ENCODE data around the gene ALDH18A1. TPM values are rescaled to one million over a fixed set of nuclear protein-coding genes. Genes with fewer than 3 reads are reported as not detected.

The ALDH18A1 gene
- polyA plus RNA-seq, 1 donor from 2014 or later, result 45.7 TPM

DNA sequence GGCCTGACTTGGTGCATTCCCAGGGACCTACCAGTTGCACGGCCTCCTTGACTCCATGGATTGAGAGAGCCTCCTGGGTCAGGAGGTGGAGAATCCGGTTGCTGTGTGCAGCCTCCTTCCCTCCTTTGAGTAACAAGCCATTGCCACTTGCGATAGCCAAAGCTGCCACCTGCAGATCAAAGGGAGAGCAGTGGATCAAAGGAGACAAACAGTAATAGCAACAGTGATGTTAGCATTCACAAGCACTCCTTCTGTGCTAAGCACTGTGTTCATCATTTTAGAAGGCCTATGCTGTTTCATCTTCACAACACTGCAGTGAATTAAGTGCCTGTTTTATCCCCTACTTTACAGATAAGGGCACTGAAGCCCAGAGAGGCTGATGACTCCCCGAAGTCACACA is 40.1 kb downstream of the ALDH18A1 start:
- H3K27me3 ChIP-seq (ENCODE audit: insufficient read depth, low read depth, low read length), result no peaks in the 10 kb centered on the region
- H3F3A ChIP-seq (ENCODE audit: insufficient read depth, low read length, poor library complexity, severe bottlenecking), result no peaks in the 10 kb centered on the region
- no peaks in the 10 kb centered on the region for H3K9me2 ChIP-seq (ENCODE audit: insufficient read depth, low read length)
- no peak overlapping the region for H2AFZ ChIP-seq (ENCODE audit: low read depth, low read length)
- no peaks in the 10 kb centered on the region for H3K9me3 ChIP-seq (ENCODE audit: low read length)
- H3K36me3 ChIP-seq (ENCODE audit: insufficient read depth, low read length), result no peaks in the 10 kb centered on the region
- no peak overlapping the region for H3K4me2 ChIP-seq (ENCODE audit: low read length)
- H3K9ac ChIP-seq (ENCODE audit: low read length), result no peak overlapping the region
- H3K4me3 ChIP-seq (ENCODE audit: low read length), result no peak overlapping the region
- TF ChIP-seq MXI1 (conservative IDR thresholded peaks at IDR 0.05; ENCODE audit: poor library complexity, severe bottlenecking) (no peak), TAF1 (IDR thresholded peaks at IDR 0.05; ENCODE audit: low read depth) (no peak)
- TF ChIP-seq, protein P1, sequence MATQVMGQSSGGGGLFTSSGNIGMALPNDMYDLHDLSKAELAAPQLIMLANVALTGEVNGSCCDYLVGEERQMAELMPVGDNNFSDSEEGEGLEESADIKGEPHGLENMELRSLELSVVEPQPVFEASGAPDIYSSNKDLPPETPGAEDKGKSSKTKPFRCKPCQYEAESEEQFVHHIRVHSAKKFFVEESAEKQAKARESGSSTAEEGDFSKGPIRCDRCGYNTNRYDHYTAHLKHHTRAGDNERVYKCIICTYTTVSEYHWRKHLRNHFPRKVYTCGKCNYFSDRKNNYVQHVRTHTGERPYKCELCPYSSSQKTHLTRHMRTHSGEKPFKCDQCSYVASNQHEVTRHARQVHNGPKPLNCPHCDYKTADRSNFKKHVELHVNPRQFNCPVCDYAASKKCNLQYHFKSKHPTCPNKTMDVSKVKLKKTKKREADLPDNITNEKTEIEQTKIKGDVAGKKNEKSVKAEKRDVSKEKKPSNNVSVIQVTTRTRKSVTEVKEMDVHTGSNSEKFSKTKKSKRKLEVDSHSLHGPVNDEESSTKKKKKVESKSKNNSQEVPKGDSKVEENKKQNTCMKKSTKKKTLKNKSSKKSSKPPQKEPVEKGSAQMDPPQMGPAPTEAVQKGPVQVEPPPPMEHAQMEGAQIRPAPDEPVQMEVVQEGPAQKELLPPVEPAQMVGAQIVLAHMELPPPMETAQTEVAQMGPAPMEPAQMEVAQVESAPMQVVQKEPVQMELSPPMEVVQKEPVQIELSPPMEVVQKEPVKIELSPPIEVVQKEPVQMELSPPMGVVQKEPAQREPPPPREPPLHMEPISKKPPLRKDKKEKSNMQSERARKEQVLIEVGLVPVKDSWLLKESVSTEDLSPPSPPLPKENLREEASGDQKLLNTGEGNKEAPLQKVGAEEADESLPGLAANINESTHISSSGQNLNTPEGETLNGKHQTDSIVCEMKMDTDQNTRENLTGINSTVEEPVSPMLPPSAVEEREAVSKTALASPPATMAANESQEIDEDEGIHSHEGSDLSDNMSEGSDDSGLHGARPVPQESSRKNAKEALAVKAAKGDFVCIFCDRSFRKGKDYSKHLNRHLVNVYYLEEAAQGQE (IDR thresholded peaks at IDR 0.05; ENCODE audit: borderline replicate concordance), result no peak
- no peak overlapping the region for H3K27ac ChIP-seq (ENCODE audit: low read length)
- H3K79me2 ChIP-seq (replicated peaks; ENCODE audit: insufficient read depth, low read length), result no peaks in the 10 kb centered on the region
- H4K20me1 ChIP-seq (ENCODE audit: insufficient read depth), result no peaks in the 10 kb centered on the region

GRCh38 chr10:95613330-95613729 is 43.2 kb downstream of the ALDH18A1 start:
- H3K4me3 ChIP-seq (ENCODE audit: low read length), result no peak overlapping the region
- H3K27me3 ChIP-seq (ENCODE audit: insufficient read depth, low read depth, low read length), result no peaks in the 10 kb centered on the region
- no peak overlapping the region for H3K27ac ChIP-seq (ENCODE audit: low read length)
- H3K9ac ChIP-seq (ENCODE audit: low read length), result no peak overlapping the region
- H3F3A ChIP-seq (ENCODE audit: insufficient read depth, low read length, poor library complexity, severe bottlenecking), result no peaks in the 10 kb centered on the region
- H3K9me2 ChIP-seq (ENCODE audit: insufficient read depth, low read length), result no peaks in the 10 kb centered on the region
- no peaks in the 10 kb centered on the region for H4K20me1 ChIP-seq (ENCODE audit: insufficient read depth)
- H3K36me3 ChIP-seq (ENCODE audit: insufficient read depth, low read length), result no peaks in the 10 kb centered on the region
- TF ChIP-seq SMC3 (conservative IDR thresholded peaks at IDR 0.05; ENCODE audit: poor library complexity), result no peak
- TF ChIP-seq, protein P1 (IDR thresholded peaks at IDR 0.05; ENCODE audit: borderline replicate concordance), result no peak
- H3K9me3 ChIP-seq (ENCODE audit: low read length), result no peaks in the 10 kb centered on the region
- no peak overlapping the region for H3K4me2 ChIP-seq (ENCODE audit: low read length)
- H3K79me2 ChIP-seq (replicated peaks; ENCODE audit: insufficient read depth, low read length), result no peaks in the 10 kb centered on the region
- H2AFZ ChIP-seq (ENCODE audit: low read depth, low read length), result no peak overlapping the region

- Histone ChIP-seq H3K9ac (ENCODE audit: low read length) (no peak overlapping the region), H3K36me3 (ENCODE audit: insufficient read depth, low read length) (no peaks in the 10 kb centered on the region)
Observed at GRCh38 chr10:95610727-95611126, 45.8 kb downstream of the ALDH18A1 start.

More at GRCh38 chr10:95610727-95611126, 45.8 kb downstream of the ALDH18A1 start:
- Histone ChIP-seq H3F3A (ENCODE audit: insufficient read depth, low read length, poor library complexity, severe bottlenecking) (no peaks in the 10 kb centered on the region), H3K4me3 (ENCODE audit: low read length) (no peak overlapping the region), H2AFZ (ENCODE audit: low read depth, low read length) (no peak overlapping the region), H3K9me2 (ENCODE audit: insufficient read depth, low read length) (no peaks in the 10 kb centered on the region), H4K20me1 (ENCODE audit: insufficient read depth) (no peaks in the 10 kb centered on the region), H3K27me3 (ENCODE audit: insufficient read depth, low read depth, low read length) (no peaks in the 10 kb centered on the region), H3K9me3 (ENCODE audit: low read length) (no peaks in the 10 kb centered on the region), H3K4me2 (ENCODE audit: low read length) (no peak overlapping the region), H3K27ac (ENCODE audit: low read length) (no peak overlapping the region), H3K79me2 (replicated peaks; ENCODE audit: insufficient read depth, low read length) (no peaks in the 10 kb centered on the region)
- TF ChIP-seq, protein P2, sequence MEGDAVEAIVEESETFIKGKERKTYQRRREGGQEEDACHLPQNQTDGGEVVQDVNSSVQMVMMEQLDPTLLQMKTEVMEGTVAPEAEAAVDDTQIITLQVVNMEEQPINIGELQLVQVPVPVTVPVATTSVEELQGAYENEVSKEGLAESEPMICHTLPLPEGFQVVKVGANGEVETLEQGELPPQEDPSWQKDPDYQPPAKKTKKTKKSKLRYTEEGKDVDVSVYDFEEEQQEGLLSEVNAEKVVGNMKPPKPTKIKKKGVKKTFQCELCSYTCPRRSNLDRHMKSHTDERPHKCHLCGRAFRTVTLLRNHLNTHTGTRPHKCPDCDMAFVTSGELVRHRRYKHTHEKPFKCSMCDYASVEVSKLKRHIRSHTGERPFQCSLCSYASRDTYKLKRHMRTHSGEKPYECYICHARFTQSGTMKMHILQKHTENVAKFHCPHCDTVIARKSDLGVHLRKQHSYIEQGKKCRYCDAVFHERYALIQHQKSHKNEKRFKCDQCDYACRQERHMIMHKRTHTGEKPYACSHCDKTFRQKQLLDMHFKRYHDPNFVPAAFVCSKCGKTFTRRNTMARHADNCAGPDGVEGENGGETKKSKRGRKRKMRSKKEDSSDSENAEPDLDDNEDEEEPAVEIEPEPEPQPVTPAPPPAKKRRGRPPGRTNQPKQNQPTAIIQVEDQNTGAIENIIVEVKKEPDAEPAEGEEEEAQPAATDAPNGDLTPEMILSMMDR (IDR thresholded peaks at IDR 0.05; ENCODE audit: poor library complexity, severe bottlenecking), result no peak
- TF ChIP-seq TAF1 (IDR thresholded peaks at IDR 0.05; ENCODE audit: low read depth) (no peak), MXI1 (conservative IDR thresholded peaks at IDR 0.05; ENCODE audit: poor library complexity, severe bottlenecking) (no peak), POLR2AphosphoS5 (IDR thresholded peaks at IDR 0.05) (no peak), EP300 (conservative IDR thresholded peaks at IDR 0.05; ENCODE audit: poor library complexity, severe bottlenecking) (no peak), SMC3 (conservative IDR thresholded peaks at IDR 0.05; ENCODE audit: poor library complexity) (no peak), RAD21 (conservative IDR thresholded peaks at IDR 0.05) (no peak), EZH2 (IDR thresholded peaks at IDR 0.05; ENCODE audit: borderline replicate concordance, insufficient read depth, low read length, poor library complexity, severe bottlenecking) (no peak)
- TF ChIP-seq, protein P1 (IDR thresholded peaks at IDR 0.05; ENCODE audit: borderline replicate concordance), result no peak

All from neural cell (in vitro differentiated cells).